SK-N-MC (cell line): ENCODE measurements around the gene TRHDE.

Source experiments
- EZH2 ChIP-seq: fragments of 200-600 bp; sonication (generic); IDR thresholded peaks from one replicate; pipeline ENCODE4 v1.6.1; 2017; ENCODE audit warnings: antibody characterized with exemption
- FOXP2 ChIP-seq: optimal IDR thresholded peaks from 2 replicates; pipeline ENCODE3; 2011; ENCODE audit warnings: mild to moderate bottlenecking, moderate library complexity; ENCODE audit not compliant: insufficient read depth; ENCODE audit errors: extremely low read length, control extremely low read depth
- POLR2AphosphoS5 ChIP-seq: IDR thresholded peaks from 2 replicates; pipeline ENCODE4 v1.6.1; 2012; ENCODE audit warnings: mild to moderate bottlenecking, low read depth, low read length, borderline replicate concordance

- TF ChIP-seq POLR2AphosphoS5 (no peak), EZH2 (no peak), FOXP2 (no peak)
Observed at GRCh38 chr12:72289633-72290032, 17.5 kb downstream of the TRHDE start.
